GM12878 (cell line): Measurements from ENCODE around the gene UXS1. TPM values are rescaled to one million over a fixed set of nuclear protein-coding genes. Genes with fewer than 3 reads are reported as not detected.
A peak's percentile ranks its signal among the peaks of the same experiment; 100 is the strongest.

ENCODE experiments used
- ATAC-seq: fragments of 200-7000 bp; cut with Tn5 transposase; 3 replicates; pipeline ENCODE4 v1.9.1; 2020; ENCODE audit warnings: mild to moderate bottlenecking, moderate library complexity
- BruUV-seq: library from RNA; stranded (reverse); fragments of 400-500 nt; replicated peaks from 2 replicates; lab custom pipeline; 2021; lab: Mats Ljungman, UMichigan
- CTCF ChIA-PET: fragments of 300-600 bp; sonication (Branson Sonifier 250); formaldehyde crosslinking; extraction: SDS; loops from one replicate; lab custom pipeline; 2021; ENCODE audit warnings: inconsistent platforms; lab: Yijun Ruan, JAX
- POLR2A ChIA-PET: fragments of 350-600 bp; formaldehyde crosslinking; extraction: SDS; loops from one replicate; lab custom pipeline; 2021; ENCODE audit warnings: inconsistent platforms; lab: Charles Lee
- RAD21 ChIA-PET: fragments of 300-600 bp; sonication (Branson Sonifier 250); formaldehyde crosslinking; loops from one replicate; lab custom pipeline; 2023; ENCODE audit warnings: antibody characterized with exemption; ENCODE audit not compliant: unreplicated experiment; lab: Charles Lee
- SMC1A ChIA-PET: fragments of 300-600 bp; sonication (Branson Sonifier 250); formaldehyde crosslinking; loops from one replicate; lab custom pipeline; 2023; ENCODE audit not compliant: unreplicated experiment, uncharacterized antibody; lab: Charles Lee
- DNase-seq: peaks from one replicate; pipeline ENCODE4 v3.0.0-alpha.2; 2011; ENCODE audit warnings: low read depth, low spot score
- FAIRE-seq: peaks from 3 replicates; lab custom pipeline; 2011; peaks lifted over from hg19 to GRCh38; lab: Jason Lieb, UNC
- H2AFZ ChIP-seq: 2 replicates; pipeline ENCODE4 v1.6.0; 2011; ENCODE audit warnings: low read depth, low read length, control low read depth; ENCODE audit not compliant: control insufficient read depth
- H3K27ac ChIP-seq: 2 replicates; pipeline ENCODE4 v1.5.1; 2011; ENCODE audit warnings: control low read depth; ENCODE audit not compliant: control insufficient read depth, insufficient read depth
- H3K27me3 ChIP-seq, 2 experiments: replicated peaks in 1 of 2; 2 replicates each; pipeline versions ENCODE4 v1.6.0 to v1.6.1; 2011; ENCODE audit warnings: low read length in 1 of 2; ENCODE audit not compliant: control insufficient read depth in 2 of 2, insufficient read depth in 2 of 2
- H3K36me3 ChIP-seq, 2 experiments: 2 replicates each; pipeline ENCODE4 v1.5.1; 2011; ENCODE audit warnings: low read length in 1 of 2; ENCODE audit not compliant: control insufficient read depth in 2 of 2, insufficient read depth in 2 of 2
- H3K4me1 ChIP-seq: 2 replicates; pipeline ENCODE4 v1.6.1; 2011; ENCODE audit warnings: mild to moderate bottlenecking, low read length, moderate library complexity, mixed read lengths; ENCODE audit not compliant: control insufficient read depth, insufficient read depth
- H3K4me2 ChIP-seq: 2 replicates; pipeline ENCODE4 v1.6.0; 2011; ENCODE audit warnings: control low read depth; ENCODE audit not compliant: control insufficient read depth, insufficient read depth
- H3K4me3 ChIP-seq: fragments of 200-600 bp; sonication (generic); 2 replicates; pipeline ENCODE4 v1.5.1; 2016
- H3K79me2 ChIP-seq: 2 replicates; pipeline ENCODE4 v1.6.0; 2011; ENCODE audit warnings: low read length; ENCODE audit not compliant: control insufficient read depth, insufficient read depth
- H3K9ac ChIP-seq: 2 replicates; pipeline ENCODE4 v1.8.0; 2011; ENCODE audit warnings: low read length, control low read depth, mixed read lengths; ENCODE audit not compliant: control insufficient read depth, insufficient read depth
- H3K9me3 ChIP-seq: replicated peaks from 3 replicates; pipeline ENCODE4 v1.5.1; 2011; ENCODE audit warnings: mild to moderate bottlenecking, low read length; ENCODE audit not compliant: control insufficient read depth, insufficient read depth
- H4K20me1 ChIP-seq: 2 replicates; pipeline ENCODE4 v1.6.0; 2011; ENCODE audit not compliant: control insufficient read depth, insufficient read depth
- ATF2 ChIP-seq: IDR thresholded peaks from 2 replicates; pipeline ENCODE4 v1.6.1; 2012; ENCODE audit warnings: low read length, inconsistent platforms
- CHD2 ChIP-seq: IDR thresholded peaks from 2 replicates; pipeline ENCODE4 v1.6.1; 2011; ENCODE audit warnings: low read depth, low read length, improper control_type of control experiment, borderline replicate concordance
- CHD4 ChIP-seq: fragments of 200-600 bp; sonication (generic); IDR thresholded peaks from 2 replicates; pipeline ENCODE4 v1.6.1; 2016; ENCODE audit warnings: mild to moderate bottlenecking
- EED ChIP-seq: sonication (generic); IDR thresholded peaks from 2 replicates; pipeline ENCODE4 v1.6.1; 2016; ENCODE audit warnings: antibody characterized with exemption, low read depth
- EGR1 ChIP-seq, 2 experiments: IDR thresholded peaks; 1 replicate in 1 of 2; 2 replicates in 1 of 2; pipeline ENCODE4 v1.6.1; 2011 to 2012; ENCODE audit warnings: low read depth in 2 of 2, low read length in 2 of 2, borderline replicate concordance in 1 of 2, mild to moderate bottlenecking in 1 of 2, moderate library complexity in 1 of 2
- EP300 ChIP-seq, 2 experiments: fragments of 150-350 bp in 1 of 2; IDR thresholded peaks; 2 replicates each; pipeline ENCODE4 v1.6.1; 2011 to 2012; ENCODE audit warnings: low read depth in 2 of 2, low read length in 2 of 2, borderline replicate concordance in 1 of 2, improper control_type of control experiment in 1 of 2, inconsistent platforms in 1 of 2; ENCODE audit not compliant: control insufficient read depth in 1 of 2
- GABPA ChIP-seq: IDR thresholded peaks from 2 replicates; pipeline ENCODE4 v1.6.1; 2014; ENCODE audit warnings: antibody characterized with exemption, low read depth, mild to moderate bottlenecking, inconsistent platforms
- HCFC1 ChIP-seq: fragments of 150-350 bp; IDR thresholded peaks from 2 replicates; pipeline ENCODE4 v1.6.1; 2014; ENCODE audit warnings: low read length
- HDAC2 ChIP-seq: fragments of 200-600 bp; sonication (generic); IDR thresholded peaks from 2 replicates; pipeline ENCODE4 v1.6.1; 2017
- JUNB ChIP-seq: IDR thresholded peaks from 2 replicates; pipeline ENCODE4 v1.6.1; 2016; ENCODE audit warnings: antibody characterized with exemption, mild to moderate bottlenecking
- JUND ChIP-seq: IDR thresholded peaks from 2 replicates; pipeline ENCODE4 v1.6.1; 2012; ENCODE audit warnings: low read depth, mild to moderate bottlenecking, low read length, improper control_type of control experiment, moderate library complexity
- KDM1A ChIP-seq: fragments of 200-600 bp; sonication (generic); IDR thresholded peaks from 2 replicates; pipeline ENCODE4 v1.6.1; 2016; ENCODE audit warnings: borderline replicate concordance
- KLF5 ChIP-seq: fragments of 450-650 bp; IDR thresholded peaks from 2 replicates; pipeline ENCODE4 v1.6.1; 2014; ENCODE audit warnings: mild to moderate bottlenecking; ENCODE audit not compliant: partially characterized antibody
- MXI1 ChIP-seq: fragments of 150-350 bp; IDR thresholded peaks from 2 replicates; pipeline ENCODE4 v1.6.1; 2011; ENCODE audit warnings: low read depth, mild to moderate bottlenecking, inconsistent platforms, low read length, improper control_type of control experiment
- NFIC ChIP-seq: IDR thresholded peaks from 2 replicates; pipeline ENCODE4 v1.6.1; 2012; ENCODE audit warnings: low read depth, mild to moderate bottlenecking, inconsistent platforms, low read length, moderate library complexity
- RAD51 ChIP-seq: fragments of 450-650 bp; IDR thresholded peaks from 2 replicates; pipeline ENCODE4 v1.6.1; 2016; ENCODE audit warnings: moderate library complexity, mild to moderate bottlenecking, inconsistent platforms
- RUNX3 ChIP-seq: IDR thresholded peaks from 2 replicates; pipeline ENCODE4 v1.6.1; 2012; ENCODE audit warnings: low read length, inconsistent platforms
- SUPT20H ChIP-seq: IDR thresholded peaks from 2 replicates; pipeline ENCODE4 v1.6.1; 2011; ENCODE audit warnings: low read depth, mild to moderate bottlenecking, low read length, moderate library complexity, borderline replicate concordance; ENCODE audit not compliant: control insufficient read depth
- TBL1XR1 ChIP-seq: IDR thresholded peaks from 2 replicates; pipeline ENCODE4 v1.6.1; 2012; ENCODE audit warnings: low read depth, low read length, improper control_type of control experiment
- TCF7 ChIP-seq: IDR thresholded peaks from 2 replicates; pipeline ENCODE4 v1.6.1; 2014; ENCODE audit warnings: antibody characterized with exemption, borderline replicate concordance
- USF1 ChIP-seq: IDR thresholded peaks from 2 replicates; pipeline ENCODE4 v1.6.1; 2011; ENCODE audit warnings: borderline replicate concordance, low read depth, mild to moderate bottlenecking, moderate library complexity, mixed read lengths, low read length; ENCODE audit not compliant: insufficient read depth; ENCODE audit errors: extremely low read length
- YBX1 ChIP-seq: fragments of 450-650 bp; IDR thresholded peaks from 2 replicates; pipeline ENCODE4 v1.6.1; 2016; ENCODE audit warnings: antibody characterized with exemption
- ZNF207 ChIP-seq: fragments of 450-650 bp; IDR thresholded peaks from 2 replicates; pipeline ENCODE4 v1.6.1; 2014; ENCODE audit warnings: antibody characterized with exemption, mild to moderate bottlenecking, borderline replicate concordance
- ZNF274 ChIP-seq: IDR thresholded peaks from one replicate; pipeline ENCODE4 v1.8.0; 2011; ENCODE audit not compliant: insufficient read length, insufficient read depth
- WGBS: methylation state at CpG from one replicate; pipeline ENCODE4 v1.1.6; 2016; ENCODE audit warnings: low lambda C conversion rate; ENCODE audit not compliant: insufficient replicate concordance, insufficient coverage; ENCODE audit errors: missing lambda C conversion rate; 5-methylcytosine and 5-hydroxymethylcytosine counted together
- in situ Hi-C: fragments of 300-500 bp; cut with MboI; formaldehyde crosslinking; loops from 9 replicates; pipeline ENCODE4 v1.14.3; 2018; ENCODE audit warnings: mixed read lengths
- intact Hi-C: fragments of 100-400 bp; cut with micrococcal nuclease; formaldehyde crosslinking; loops from one replicate; pipeline ENCODE4 v1.14.2; 2022; ENCODE audit not compliant: unreplicated experiment
- polyA plus RNA-seq, 11 experiments: library from polyadenylated mRNA; depleted of rRNA in 4 of 11; unstranded in 6 of 11; stranded (reverse) in 5 of 11; fragments of >200 nt; fragmentation: Nextera tagmentation in 4 of 11; fragmentation: Illumina TruSeq in 1 of 11; extraction: Ambion mirVana in 4 of 11; extraction: Trizol in 1 of 11; gene quantifications; 1 replicate in 1 of 11; 2 replicates in 10 of 11; pipeline versions ENCODE4 v1.2.1 to v1.2.3, GENCODE V29; 2011 to 2016; ENCODE audit warnings: inconsistent platforms in 2 of 11, missing spikeins in 2 of 11, low read depth in 1 of 11
- total RNA-seq, 4 experiments: library from RNA; depleted of rRNA in 3 of 4; stranded (reverse); fragments of >200 nt in 3 of 4; fragmentation: Illumina TruSeq in 1 of 4; extraction: Trizol in 1 of 4; gene quantifications; 2 replicates each; pipeline versions ENCODE4 v1.2.1 to v1.2.3, GENCODE V29; 2013 to 2021

UXS1 gene
- total and polyA plus RNA-seq, 10 of the 15 experiments (the other 5 are each of a cell fraction or from before 2014, with no cell fraction given), result 6.0 to 25.4 (median 24.0) TPM

- TF ChIP-seq ZNF274, result no peak
- TF ChIP-seq HCFC1, result no peak
- no peak for TF ChIP-seq TBL1XR1
- peak in 1 of 2 experiments; percentile 81; a peak in 2 of 3 replicates for TF ChIP-seq EGR1 (IDR thresholded peaks at IDR 0.05; ENCODE audit: borderline replicate concordance in 1 of 2, low read depth in 2 of 2, low read length in 2 of 2)
- TF ChIP-seq KLF5, result no peak
- peak; percentile 76 for TF ChIP-seq ATF2
- TF ChIP-seq NFIC, result no peak; the same call in 1 of the 2 replicates
- no peak for TF ChIP-seq YBX1
- TF ChIP-seq MXI1, result no peak
- no peak for TF ChIP-seq JUND
- TF ChIP-seq TCF7, result no peak
- TF ChIP-seq CHD4, result no peak
- no peak for TF ChIP-seq USF1
- no peak for TF ChIP-seq KDM1A
- TF ChIP-seq HDAC2, result no peak
- TF ChIP-seq CHD2, result no peak
- peak; percentile 58 for TF ChIP-seq JUNB
- TF ChIP-seq SUPT20H, result no peak
- no peak for TF ChIP-seq RAD51
- peak; percentile 35; the same call in 1 of the 2 replicates for TF ChIP-seq EED
- TF ChIP-seq ZNF207, result no peak
- peak; percentile 30; the same call in 1 of the 2 replicates for TF ChIP-seq GABPA
- TF ChIP-seq EP300 (IDR thresholded peaks at IDR 0.05; ENCODE audit: borderline replicate concordance in 1 of 2, control insufficient read depth in 1 of 2, low read depth in 2 of 2, low read length in 2 of 2), result no peak
- TF ChIP-seq RUNX3, result peak; percentile 69; the same call in 1 of the 2 replicates
- peaks cover 5 to 6% of the 10 kb centered on the region in 2 experiments; a peak in 3 of 4 replicates for H3K36me3 ChIP-seq
- H4K20me1 ChIP-seq, result no peaks in the 10 kb centered on the region
- DNase-seq (no peak), FAIRE-seq (no peak), ATAC-seq (no peak)
- ChIA-PET POLR2A (no interaction called here), RAD21 (no interaction called here), CTCF (no interaction called here), SMC1A (interaction anchor here (0.6 kb wide), 1 partner anchor 189 kb away, joined by 4 read pairs; no protein-coding TSS in a partner anchor)
- H3K9me3 ChIP-seq, result no peaks in the 10 kb centered on the region
- no TSS peak for BruUV-seq
- H2AFZ ChIP-seq, result no peak overlapping the region
- no peak overlapping the region for H3K9ac ChIP-seq
- H3K27me3 ChIP-seq, result no peaks in the 10 kb centered on the region
- WGBS, result 98% methylated on average over 3 of the region's 3 CpGs
- intact Hi-C loops (no loop called here), in situ Hi-C loops (no loop called here)
- no peak overlapping the region for H3K4me2 ChIP-seq
- H3K4me1 ChIP-seq, result peaks cover 33% of the 10 kb centered on the region
- no peak overlapping the region for H3K27ac ChIP-seq
- no peak overlapping the region for H3K4me3 ChIP-seq
- no peaks in the 10 kb centered on the region; the same call in 1 of the 2 replicates for H3K79me2 ChIP-seq
These were observed 51.4 kb downstream of the UXS1 start for GRCh38 chr2:106142683-106143082.
